DND-41 (cell line): ENCODE measurements around the gene ESYT2.

Experiments
- ATAC-seq: fragments of 200-7000 bp; cut with Tn5 transposase; 3 replicates; pipeline ENCODE4 v1.9.1; 2021; ENCODE audit warnings: low read depth; ENCODE audit not compliant: insufficient read depth
- DNase-seq: peaks from one replicate; pipeline ENCODE4 v3.0.0-alpha.2; 2020
- H2AFZ ChIP-seq: 2 replicates; pipeline ENCODE4 v1.6.0; 2012; ENCODE audit warnings: low read depth, low read length
- H3K27ac ChIP-seq: 2 replicates; pipeline ENCODE4 v1.5.1; 2012; ENCODE audit warnings: low read length, inconsistent platforms
- H3K27me3 ChIP-seq: fragments of 200-600 bp; sonication (generic); 2 replicates; pipeline ENCODE4 v1.6.0; 2012; ENCODE audit warnings: low read length, mild to moderate bottlenecking, inconsistent platforms; ENCODE audit not compliant: insufficient read depth, poor library complexity
- H3K36me3 ChIP-seq: 2 replicates; pipeline ENCODE4 v1.5.1; 2012; ENCODE audit warnings: low read length, inconsistent platforms; ENCODE audit not compliant: insufficient read depth
- H3K4me1 ChIP-seq: 2 replicates; pipeline ENCODE4 v1.5.1; 2012; ENCODE audit warnings: mild to moderate bottlenecking, low read length; ENCODE audit not compliant: insufficient read depth
- H3K4me2 ChIP-seq: 2 replicates; pipeline ENCODE4 v1.6.0; 2012; ENCODE audit warnings: mild to moderate bottlenecking, moderate library complexity, low read length, inconsistent platforms; ENCODE audit not compliant: insufficient read depth
- H3K4me3 ChIP-seq, 2 experiments: fragments of 200-600 bp in 1 of 2; shearing (Covaris generic) in 1 of 2; 2 replicates each; pipeline ENCODE4 v1.5.1; 2012 to 2016; ENCODE audit warnings: inconsistent platforms in 2 of 2, low read length in 2 of 2, mild to moderate bottlenecking in 2 of 2, low read depth in 1 of 2, moderate library complexity in 1 of 2
- H3K79me2 ChIP-seq: 2 replicates; pipeline ENCODE4 v1.6.0; 2012; ENCODE audit warnings: low read length, inconsistent platforms; ENCODE audit not compliant: insufficient read depth
- H3K9ac ChIP-seq: 2 replicates; pipeline ENCODE4 v1.6.0; 2012; ENCODE audit warnings: low read depth, mild to moderate bottlenecking, inconsistent platforms, low read length, moderate library complexity
- H3K9me3 ChIP-seq: 2 replicates; pipeline ENCODE4 v1.5.1; 2012; ENCODE audit warnings: low read length, moderate library complexity, mild to moderate bottlenecking, inconsistent platforms; ENCODE audit not compliant: insufficient read depth, severe bottlenecking
- H4K20me1 ChIP-seq: 2 replicates; pipeline ENCODE4 v1.6.0; 2012; ENCODE audit warnings: low read length; ENCODE audit not compliant: insufficient read depth
- CTCF ChIP-seq: IDR thresholded peaks from 2 replicates; pipeline ENCODE4 v1.5.1; 2012; ENCODE audit warnings: borderline replicate concordance, low read length, moderate library complexity, mild to moderate bottlenecking; ENCODE audit not compliant: poor library complexity, severe bottlenecking; ENCODE audit errors: extremely low read depth
- EZH2 ChIP-seq: IDR thresholded peaks from 3 replicates; pipeline ENCODE4 v1.6.1; 2012; ENCODE audit warnings: borderline replicate concordance, low read depth, mild to moderate bottlenecking, moderate library complexity, low read length, inconsistent platforms; ENCODE audit not compliant: severe bottlenecking

The ESYT2 gene

GRCh38 chr7:158758586-158759244, 70.6 kb downstream of the ESYT2 start:
- Histone ChIP-seq H3K27ac (no peak overlapping the region), H3K36me3 (peaks cover 87% of the 10 kb centered on the region), H3K4me1 (no peaks in the 10 kb centered on the region), H3K4me3 (no peak overlapping the region), H3K79me2 (no peaks in the 10 kb centered on the region), H2AFZ (no peak overlapping the region), H3K4me2 (no peak overlapping the region), H3K9me3 (no peaks in the 10 kb centered on the region), H3K9ac (no peak overlapping the region), H4K20me1 (no peaks in the 10 kb centered on the region), H3K27me3 (no peaks in the 10 kb centered on the region)
- no peak for DNase-seq
- no peak for TF ChIP-seq EZH2
- no peak for TF ChIP-seq CTCF
- ATAC-seq: no peak

- TF ChIP-seq EZH2 (no peak), CTCF (no peak)
- no peak overlapping the region for H3K9ac ChIP-seq
- H3K27ac ChIP-seq: no peak overlapping the region
- H4K20me1 ChIP-seq: no peaks in the 10 kb centered on the region
- DNase-seq (no peak), ATAC-seq (no peak)
- H3K36me3 ChIP-seq: peaks cover 91% of the 10 kb centered on the region
- no peaks in the 10 kb centered on the region for H3K9me3 ChIP-seq
- H2AFZ ChIP-seq: no peak overlapping the region
- H3K4me1 ChIP-seq: no peaks in the 10 kb centered on the region
- no peak overlapping the region for H3K4me3 ChIP-seq
- no peak overlapping the region for H3K4me2 ChIP-seq
- no peaks in the 10 kb centered on the region for H3K79me2 ChIP-seq
- H3K27me3 ChIP-seq: no peaks in the 10 kb centered on the region
Observed at GRCh38 chr7:158757404-158757989, 71.8 kb downstream of the ESYT2 start.

- TF ChIP-seq CTCF (no peak), EZH2 (no peak)
- Histone ChIP-seq H3K27ac (no peak overlapping the region), H2AFZ (no peak overlapping the region)
Observed at GRCh38 chr7:158754746-158755444, 74.4 kb downstream of the ESYT2 start.

More at GRCh38 chr7:158754746-158755444, 74.4 kb downstream of the ESYT2 start:
- no peak overlapping the region for H3K4me2 ChIP-seq
- no peak overlapping the region for H3K4me3 ChIP-seq
- H3K9me3 ChIP-seq: no peaks in the 10 kb centered on the region
- ATAC-seq: no peak
- H3K36me3 ChIP-seq: peaks cover 86% of the 10 kb centered on the region
- H3K27me3 ChIP-seq: no peaks in the 10 kb centered on the region
- H3K9ac ChIP-seq: no peak overlapping the region
- no peak for DNase-seq
- no peaks in the 10 kb centered on the region for H3K4me1 ChIP-seq
- H3K79me2 ChIP-seq: no peaks in the 10 kb centered on the region
- no peaks in the 10 kb centered on the region for H4K20me1 ChIP-seq
